ENCODE measurements around the gene RCAN1.
"Not testable (repeated sequence)": the region's sequence is repeated elsewhere in the genome, so short reads cannot be mapped to it uniquely, and the experiment has no call there.

The RCAN1 gene

DNA sequence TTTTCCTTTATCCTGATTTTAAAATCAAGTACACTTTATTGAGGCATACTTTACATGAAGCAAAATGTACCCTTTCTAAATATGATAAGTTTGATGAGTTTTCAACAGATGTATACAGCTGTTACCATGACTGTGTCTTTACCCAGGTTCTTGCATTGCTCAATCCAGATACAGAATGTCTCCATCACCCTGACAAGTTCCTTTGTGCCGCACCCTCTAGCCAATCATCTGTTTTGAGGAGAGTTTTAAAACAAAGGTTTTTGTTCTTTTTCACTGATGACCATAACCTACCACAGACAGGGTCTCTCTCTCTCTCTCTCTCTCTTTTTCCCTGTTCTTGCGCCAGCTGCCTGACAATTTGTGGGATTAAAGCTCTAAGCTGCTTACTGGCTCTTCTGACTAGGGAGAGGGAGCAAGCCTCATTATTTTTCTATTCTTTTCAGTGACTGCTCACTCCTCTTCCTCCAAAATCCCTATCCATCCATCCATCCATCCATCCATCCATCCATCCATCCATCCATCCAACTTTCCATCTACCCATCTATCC lies 101.7 kb downstream of the RCAN1 start:
- DNase-seq = no peak

DNA sequence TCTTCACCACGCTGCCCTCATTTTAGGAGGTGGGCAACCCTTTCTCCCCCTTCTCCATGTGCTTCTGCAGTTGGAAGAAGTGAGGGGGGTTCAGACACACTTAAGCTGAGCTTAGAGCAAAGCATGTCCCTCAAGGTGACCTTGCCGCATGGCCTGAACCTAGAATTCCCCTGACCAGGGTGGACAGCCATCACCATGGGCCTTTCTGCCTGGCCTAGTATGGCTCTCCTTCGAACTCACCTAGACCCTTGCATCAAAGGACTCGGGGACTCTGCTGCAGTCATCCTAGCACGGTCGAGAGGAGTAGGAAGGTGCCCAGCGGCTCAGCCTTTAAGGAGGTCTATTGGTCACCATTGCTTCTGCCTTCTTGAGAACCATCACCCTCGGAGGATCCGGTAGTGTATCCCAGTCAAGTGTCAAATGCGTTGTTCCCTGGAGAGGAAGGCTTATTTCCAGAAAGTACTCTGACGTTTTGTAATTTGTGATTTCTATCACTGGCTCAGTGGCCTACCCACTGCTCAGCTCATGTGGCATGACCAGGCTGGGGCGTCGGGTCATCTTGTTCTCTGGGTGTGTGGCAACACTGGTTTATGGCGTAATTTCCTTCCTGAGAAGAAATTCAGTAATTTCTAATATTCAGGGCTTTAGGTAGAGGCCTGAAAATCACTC lies 103.0 kb downstream of the RCAN1 start, which contains the start of gene KCNE1:
Gene KCNE1, minus strand, starts transcription at position 424 of the 669 bp plus-strand sequence. CDS start 62,576 bp downstream, outside the sequence.
- no peak for DNase-seq

DNA sequence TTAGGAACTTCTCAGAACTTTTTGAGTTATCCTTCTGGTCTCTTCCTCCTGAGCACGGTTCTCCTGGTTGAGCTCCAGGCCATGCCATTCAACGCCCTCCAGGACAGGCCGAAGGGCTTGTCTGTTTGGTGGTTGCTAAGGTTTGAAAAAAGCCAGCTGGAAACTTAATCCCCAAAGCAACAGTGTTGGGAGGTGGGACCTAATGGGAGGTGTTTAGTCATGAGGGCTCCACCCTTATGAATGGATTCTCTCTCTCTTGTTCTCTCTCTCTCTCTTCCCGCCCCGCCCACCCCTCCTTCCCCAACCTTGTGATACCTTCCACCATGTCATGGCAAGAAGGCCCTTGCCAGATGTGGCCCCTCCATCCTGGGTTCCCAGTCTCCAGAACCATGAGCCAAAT lies 103.7 kb downstream of the RCAN1 start:
- no peak for DNase-seq

DNA sequence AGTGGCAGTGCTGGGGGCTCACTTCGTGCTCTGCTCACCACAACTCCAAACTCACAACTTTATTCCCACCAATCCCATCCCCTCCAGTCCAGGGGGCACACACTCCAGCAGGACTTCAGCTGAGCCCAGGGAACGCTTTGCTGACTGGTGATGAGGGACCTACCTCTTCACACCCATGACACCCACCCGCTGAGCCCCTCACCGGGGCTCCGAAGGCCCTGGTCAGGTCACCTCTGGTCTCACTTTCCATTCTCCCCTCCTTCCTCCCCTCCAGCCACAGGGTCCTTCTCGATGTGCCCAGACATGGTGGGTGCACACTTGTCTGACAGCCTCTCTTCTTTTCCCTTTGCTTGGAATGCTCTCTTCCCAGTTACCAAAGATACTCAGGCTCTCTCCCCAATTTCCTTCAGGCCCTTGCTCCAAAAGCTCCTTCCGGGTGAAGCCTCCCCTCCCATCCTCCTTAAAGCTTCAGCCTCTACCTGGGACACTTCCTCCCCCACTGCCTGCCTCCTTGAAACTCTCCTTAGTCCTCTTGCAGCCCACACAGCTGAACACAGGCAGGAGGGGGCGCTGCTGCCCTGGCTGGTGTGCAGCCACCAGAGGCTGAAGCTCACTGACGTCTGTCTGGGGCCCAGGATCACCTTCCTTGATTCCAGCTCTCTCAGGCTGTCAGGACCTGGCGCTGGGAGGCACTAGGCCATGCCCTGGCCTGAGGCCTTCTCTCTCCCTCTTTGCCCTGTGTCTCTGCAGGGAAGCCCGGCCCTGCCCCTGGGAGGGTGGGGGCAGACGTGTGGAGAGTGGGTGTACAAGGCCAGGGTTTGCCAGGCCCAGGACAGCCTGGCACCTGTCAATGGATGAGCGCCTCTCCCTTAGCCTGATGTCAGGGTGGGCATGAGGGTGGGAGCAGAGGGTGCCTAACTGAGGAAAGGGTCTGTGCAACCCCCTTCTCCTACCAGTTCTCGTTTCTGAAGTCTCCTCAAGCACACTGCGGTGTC lies 104.5 kb downstream of the RCAN1 start:
- peak in 1 of 2 experiments; percentile 15 for DNase-seq

DNA sequence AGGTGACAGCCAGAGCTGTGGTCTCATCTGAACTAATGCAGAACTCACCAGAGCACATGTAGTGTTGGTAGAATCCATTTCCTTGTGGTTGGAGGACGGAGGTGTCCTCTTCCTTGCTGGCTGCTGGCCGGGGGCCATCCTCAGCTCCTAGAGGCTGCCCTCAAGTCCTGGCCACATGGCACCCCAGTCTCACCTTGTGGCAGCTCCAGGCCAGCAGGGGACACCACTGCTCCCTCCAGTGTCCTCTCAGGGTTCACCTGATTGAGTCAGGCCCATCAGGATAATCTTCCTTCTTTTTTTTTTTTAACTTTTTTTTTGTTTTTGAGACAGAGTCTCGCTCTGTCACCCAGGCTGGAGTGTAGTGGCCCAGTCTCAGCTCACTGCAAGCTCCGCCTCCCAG lies 105.8 kb downstream of the RCAN1 start:
- no peak for DNase-seq

DNA sequence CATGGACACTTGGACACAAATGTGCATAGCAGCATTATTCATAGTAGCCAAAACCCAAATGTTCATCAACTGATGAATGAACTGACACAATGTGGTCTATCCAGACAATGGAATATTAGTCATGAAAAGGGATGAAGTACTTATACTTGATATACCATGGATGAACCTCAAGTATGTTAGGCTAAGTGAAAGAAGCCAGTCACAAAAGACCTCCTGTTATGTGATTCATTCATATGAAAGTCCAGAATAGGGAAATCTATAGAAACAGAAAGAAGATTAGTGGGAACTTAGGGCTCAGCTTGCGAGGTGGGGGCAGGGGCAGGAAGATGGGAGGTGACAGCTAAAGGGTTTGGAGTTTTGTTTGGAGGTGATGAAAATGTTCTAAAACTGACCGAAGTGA lies 110.3 kb downstream of the RCAN1 start:
- no peak for DNase-seq

DNA sequence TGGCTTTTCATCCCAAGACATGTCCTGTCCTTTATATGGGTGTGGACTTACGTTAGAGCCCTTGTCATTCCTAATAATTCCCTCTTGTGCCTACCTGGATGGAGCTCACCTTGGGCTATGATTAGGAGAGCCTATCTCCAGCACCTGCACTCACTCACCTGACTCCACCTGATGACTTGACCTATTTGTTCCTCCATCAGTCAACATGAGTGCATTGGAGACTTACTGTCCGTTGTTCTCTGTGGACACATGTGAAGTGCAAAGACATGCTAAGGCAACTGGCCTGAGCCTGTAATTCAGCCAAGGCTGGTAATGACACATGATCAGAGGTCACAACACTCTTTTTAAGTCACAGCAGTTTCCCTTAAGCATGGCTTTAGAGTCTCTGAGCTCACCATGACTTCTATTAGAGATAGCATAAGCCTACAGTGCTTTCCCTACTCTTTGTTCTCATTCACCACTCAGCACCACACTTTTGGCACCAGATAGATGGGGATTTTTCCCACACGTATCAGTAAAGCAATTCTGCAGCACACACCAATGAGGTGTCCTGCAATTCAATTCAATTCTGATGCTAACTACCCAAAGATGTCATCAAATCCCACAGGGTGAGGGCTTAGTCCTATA lies 112.3 kb downstream of the RCAN1 start:
- DNase-seq = no peak

DNA sequence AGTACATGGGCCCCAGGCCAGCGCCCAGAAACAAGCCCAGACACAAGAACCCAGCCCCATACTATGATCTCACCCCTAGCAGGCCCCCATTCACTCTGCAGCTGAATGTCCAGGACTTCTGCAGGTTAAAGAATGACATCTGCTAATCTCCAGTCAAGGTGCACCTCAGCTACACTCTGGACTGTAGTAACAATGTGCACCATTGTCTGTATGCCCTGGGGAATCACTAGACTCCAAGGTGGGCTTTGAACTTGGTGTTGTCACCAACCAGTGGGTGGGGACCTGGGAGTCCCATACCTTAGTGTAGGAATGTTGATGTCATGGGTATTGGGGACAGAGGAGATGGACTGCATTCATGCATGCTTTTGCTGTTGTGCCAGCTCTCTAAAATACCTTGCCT lies 113.2 kb downstream of the RCAN1 start:
- DNase-seq = no peak

DNA sequence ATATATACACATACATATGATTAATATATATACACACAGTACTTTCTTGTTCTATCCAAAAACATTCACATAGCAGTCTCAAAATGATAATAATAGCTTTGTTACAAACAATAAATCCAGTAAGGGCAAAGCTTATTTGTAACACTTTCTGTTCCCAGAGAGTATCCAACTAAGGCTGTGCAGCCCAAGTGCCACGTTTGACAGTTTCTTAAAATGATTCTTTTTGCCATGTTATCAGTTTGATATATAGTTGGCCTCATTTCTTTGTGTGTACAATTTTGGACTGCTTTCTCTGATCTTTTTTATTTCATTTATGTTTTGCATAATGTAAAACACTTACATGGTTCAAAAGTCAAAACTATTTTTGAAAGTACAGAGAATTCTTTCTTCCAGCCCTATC lies 114.7 kb downstream of the RCAN1 start:
- no peak for DNase-seq

DNA sequence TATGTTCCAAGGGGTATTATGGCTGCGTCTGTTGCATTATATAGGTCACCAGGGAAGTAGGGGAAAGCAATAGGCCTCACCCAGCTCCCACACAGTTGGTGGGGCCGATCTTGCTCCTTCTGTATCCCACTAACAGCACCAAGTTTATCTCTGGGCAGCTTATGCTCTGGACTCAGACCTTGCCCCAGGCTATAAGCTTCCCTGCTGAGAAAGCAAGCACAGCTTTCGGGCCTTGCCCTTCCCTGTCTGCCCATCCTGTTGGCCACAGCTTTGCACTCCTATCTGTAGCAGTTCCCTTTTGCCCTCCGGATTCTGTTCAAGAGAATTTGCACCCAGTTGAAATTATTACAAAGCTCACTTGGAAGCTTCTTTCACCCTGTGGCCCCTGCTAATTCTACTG lies 115.8 kb downstream of the RCAN1 start:
- no peak for DNase-seq

DNA sequence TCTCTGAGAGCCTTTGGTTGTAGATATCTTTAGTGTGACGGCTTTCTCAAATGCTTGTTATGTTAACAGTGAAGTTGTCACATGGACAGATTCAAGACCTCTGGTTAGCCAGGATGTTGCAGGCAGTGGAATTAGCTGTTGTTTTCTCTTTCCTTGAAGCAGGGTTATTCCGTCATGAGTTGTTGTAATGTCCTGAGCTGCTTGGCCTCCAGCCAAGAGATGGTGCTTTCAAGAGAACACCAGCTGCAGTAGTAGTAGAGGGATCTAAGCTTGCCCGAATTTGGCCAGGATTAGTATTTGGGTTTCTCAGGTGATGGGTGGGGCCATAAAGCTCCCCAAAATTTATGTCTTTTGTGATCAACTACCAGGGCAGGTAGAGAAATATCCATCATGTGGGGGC lies 116.3 kb downstream of the RCAN1 start:
- no peak for DNase-seq

DNA sequence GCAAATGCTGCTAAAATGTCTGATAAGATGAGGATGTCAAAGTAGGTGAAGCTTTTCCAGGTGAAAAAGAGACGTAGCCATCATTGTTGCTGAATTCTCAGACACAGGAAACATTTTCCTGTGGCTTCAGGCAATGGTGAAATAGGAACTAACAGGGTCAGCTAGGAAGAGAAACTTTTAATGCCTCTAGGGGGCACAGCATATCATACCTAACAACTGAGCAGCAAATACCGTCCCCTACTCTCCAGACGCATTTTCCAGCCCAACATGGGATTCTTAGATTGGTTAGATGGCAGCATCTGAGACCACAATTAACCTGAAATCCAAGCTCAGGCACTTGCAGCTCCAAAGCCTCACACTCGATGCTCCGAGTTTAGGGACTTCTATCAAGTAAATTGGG lies 131.1 kb downstream of the RCAN1 start:
- DNase-seq = not testable (repeated sequence)

DNA sequence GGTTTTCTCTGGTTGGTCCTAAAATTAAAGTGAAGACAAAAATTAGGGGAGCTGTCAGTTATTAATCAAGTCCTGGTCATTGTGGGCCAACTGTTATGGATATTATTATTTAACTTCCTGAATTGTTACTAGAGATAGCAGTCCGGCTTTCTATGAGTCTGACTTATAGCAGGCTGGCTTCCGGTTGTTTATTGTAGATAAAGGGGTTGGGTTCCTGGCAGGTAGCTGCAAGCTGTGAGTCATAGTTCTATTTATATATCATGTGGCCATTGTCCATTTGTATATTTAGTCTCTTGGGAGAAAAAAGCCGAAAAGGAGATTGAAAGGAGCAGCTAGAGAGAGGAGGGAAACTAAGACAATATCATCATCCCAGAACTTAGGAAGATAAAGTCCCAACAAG lies 131.5 kb downstream of the RCAN1 start:
- DNase-seq = not testable (repeated sequence)

DNA sequence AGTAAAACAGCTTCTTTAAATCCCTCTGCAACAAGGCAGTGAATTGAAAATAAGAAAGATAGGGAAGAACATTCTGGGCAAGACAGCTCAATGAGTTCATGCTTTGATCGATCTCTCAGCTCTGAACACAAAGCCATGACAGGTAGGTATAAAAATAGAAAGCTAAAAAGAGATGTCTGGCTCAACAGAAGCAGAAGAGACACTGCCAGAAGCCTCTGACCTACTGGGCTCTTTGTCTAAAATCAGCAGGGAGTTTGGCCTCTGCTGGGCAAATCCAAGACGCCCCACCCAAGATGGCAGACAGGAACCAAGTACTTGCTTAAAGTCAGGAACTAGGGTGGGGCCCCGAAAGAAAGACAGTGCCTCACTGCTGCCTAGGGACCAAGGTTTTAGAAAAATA lies 147.6 kb downstream of the RCAN1 start:
- not testable (repeated sequence) for DNase-seq

Data from NCI-H2081 (cell line).